H54 (cell line): ENCODE data around the gene PSMD11.

Source experiments
- DNase-seq: peaks from one replicate; pipeline ENCODE4 v3.0.0; 2011; ENCODE audit warnings: low spot score, mixed read lengths; ENCODE audit not compliant: insufficient read length
- FAIRE-seq: peaks from 3 replicates; lab custom pipeline; 2011; peaks lifted over from hg19 to GRCh38; lab: Jason Lieb, UNC
- POLR2A ChIP-seq: IDR thresholded peaks from 2 replicates; pipeline ENCODE4 v1.6.1; 2011; ENCODE audit warnings: low read depth, mild to moderate bottlenecking, low read length

Gene PSMD11

DNA sequence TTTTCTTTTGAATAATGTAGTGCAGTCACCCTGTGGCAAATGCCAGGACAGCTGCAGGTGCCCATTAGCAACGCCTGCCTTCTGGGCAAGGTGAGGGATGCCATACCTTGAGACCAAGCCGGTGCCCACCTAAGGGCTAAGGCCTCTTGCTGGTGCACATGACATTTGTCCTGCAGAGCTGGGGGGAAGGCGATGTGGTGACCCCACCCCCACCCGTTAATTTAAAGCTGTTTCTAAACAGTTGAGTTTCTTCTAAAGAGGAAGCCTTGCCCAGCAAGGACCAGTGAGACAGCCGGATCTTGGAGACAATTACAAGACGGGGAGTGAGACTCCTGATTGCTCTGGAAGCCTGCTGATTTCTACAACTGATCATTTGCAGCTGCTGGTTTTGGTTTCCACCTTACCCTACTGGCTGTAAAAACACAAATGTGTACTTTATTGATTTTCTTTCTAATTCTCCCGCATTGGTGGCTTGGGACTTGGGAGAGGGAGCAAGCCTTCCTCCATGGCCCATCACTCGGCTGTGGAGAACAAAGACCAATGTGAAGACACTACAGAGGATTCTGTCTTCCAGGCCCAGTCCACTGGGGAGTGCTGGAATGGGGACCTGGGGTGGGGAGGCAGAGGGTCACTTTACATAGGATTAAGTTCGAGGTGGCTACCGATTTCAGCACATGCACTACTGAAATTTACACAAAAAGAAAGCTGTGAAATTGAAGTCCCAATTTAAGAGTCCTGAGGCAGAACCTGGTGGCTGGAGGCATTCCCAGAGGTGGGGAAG is 45.2 kb downstream of the PSMD11 start:
- no peak for DNase-seq
- no peak for TF ChIP-seq POLR2A
- no peak for FAIRE-seq

DNA sequence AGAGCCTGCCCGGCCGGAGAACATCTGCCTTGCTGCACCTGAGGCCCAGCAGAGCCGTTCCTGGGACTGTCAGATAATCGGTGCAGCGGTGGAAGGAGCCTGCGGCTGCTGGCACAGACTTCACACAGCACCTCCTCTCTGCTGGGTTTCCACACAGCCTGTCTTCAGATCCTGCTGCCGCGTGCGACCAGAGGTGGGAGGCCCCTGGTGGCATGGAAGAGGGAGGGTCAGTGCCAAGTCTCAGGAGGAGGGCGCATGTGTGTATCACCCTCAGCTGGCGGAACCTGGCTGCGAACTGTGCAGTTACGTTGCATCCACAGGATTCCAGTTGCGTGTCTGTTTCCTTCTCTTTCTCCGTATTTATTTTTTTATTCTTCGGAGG is 45.8 kb downstream of the PSMD11 start:
- DNase-seq (no peak), FAIRE-seq (no peak)
- TF ChIP-seq POLR2A = no peak

DNA sequence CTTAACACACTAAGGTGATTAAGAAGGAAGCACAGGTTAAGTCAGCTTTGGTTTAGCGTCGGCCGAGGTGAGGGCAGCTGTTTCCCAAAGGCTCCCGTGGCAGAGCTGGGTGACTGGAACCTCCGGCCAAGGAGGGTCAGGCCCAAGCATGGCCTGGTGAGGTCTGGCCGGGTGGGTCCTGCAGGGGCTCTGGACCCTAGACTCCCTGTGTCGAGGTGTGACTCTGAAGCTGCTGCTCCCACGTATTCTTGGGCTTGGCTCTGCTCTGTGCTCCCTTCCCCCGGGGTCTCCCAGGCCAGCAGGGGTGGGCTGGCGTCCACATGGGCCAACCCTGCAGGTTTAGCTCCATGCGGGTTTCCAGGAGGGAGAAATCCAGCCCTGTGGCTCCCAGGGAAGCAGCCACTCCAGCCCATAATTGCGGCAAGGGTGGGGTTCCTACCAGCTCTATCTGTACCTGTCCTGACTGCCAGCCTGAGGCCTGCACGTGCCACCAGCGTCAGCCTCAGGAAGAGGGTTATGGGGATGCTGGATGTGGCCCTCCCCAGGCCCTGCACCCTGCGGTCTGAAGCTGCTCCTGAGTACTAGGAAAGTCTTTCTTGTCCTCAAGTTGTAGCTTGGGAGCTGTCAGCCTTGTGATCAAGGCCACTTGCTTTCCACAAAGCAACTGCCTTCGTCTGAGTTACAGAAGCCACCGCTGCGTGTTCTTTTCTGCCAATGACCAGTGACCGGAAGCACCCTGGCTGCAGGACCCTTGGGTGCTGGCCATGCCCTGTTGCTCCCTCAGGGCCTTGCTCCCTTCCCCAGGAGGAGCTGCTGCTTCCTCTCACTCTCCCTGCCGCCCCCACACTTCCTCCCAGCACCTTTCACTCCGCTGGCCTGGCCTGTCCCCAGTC is 47.3 kb downstream of the PSMD11 start:
- FAIRE-seq = no peak
- no peak for DNase-seq
- TF ChIP-seq POLR2A = no peak

DNA sequence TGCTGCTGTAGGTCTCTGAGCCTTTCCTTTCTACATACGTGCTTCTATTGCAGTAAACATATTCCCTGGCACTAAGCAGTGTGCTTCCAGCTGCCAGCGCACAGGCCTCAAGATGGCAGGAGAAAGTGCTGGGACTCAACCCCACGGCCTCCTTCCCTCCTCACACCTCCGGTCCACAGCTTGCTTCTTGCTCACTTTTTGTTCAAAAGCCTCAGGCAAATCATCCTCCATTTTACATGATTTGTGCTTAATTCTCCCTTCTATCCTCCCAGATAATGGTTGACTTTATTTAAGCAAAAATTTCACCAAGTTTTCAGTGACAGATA is 47.9 kb downstream of the PSMD11 start:
- FAIRE-seq (no peak), DNase-seq (no peak)
- no peak for TF ChIP-seq POLR2A

DNA sequence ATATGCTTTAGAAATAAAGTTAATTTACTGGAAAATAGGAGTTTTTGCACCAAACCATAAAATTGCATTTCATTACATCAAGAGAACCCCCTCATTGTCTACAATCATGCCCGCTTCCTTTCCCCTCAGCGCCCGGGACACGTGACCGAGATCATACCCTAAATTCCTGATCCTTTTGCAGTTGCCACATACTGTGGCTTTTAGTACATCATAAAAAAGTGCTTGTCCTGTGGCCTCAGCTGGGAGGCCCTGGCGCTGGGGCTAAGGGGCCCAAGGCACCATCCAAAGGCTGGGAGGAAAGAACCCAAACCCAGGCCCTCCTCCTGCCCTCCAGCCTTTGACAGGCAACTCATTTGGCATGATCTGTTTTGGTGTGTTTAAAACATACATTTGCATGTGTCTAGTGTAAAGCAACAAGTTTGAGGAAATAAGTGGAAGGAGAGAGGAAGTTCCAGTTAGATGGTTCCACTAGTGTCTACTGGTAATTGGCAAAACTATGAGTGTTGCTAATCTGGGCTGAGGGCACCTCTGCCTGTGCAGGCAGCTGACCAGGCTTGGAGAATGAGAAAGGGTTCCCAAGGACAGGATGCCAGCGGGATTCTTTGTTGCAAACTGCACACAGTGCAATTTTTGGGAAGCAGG is 48.5 kb downstream of the PSMD11 start:
- FAIRE-seq (no peak), DNase-seq (no peak)
- TF ChIP-seq POLR2A = no peak

DNA sequence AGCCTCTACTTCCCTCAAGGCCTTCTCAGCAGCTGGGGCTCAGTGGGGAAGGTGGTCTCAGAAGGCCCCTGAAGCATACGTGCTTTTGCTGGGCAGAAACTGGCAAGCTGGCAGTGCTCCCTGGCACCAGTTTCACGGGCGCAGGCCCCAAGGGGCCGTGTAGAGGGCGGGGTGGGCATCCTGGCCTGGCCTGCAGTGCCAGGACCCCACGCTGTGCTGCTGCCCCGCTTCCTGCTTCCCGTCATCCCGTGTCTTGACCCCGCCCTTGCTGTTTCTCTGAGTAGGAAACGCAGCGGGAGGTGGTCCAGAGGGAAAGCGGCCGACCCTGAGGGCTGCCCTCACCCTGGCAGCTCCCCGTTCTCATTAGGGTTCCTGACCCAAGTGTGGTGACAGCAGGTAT is 49.3 kb downstream of the PSMD11 start:
- FAIRE-seq (no peak), DNase-seq (no peak)
- no peak for TF ChIP-seq POLR2A

DNA sequence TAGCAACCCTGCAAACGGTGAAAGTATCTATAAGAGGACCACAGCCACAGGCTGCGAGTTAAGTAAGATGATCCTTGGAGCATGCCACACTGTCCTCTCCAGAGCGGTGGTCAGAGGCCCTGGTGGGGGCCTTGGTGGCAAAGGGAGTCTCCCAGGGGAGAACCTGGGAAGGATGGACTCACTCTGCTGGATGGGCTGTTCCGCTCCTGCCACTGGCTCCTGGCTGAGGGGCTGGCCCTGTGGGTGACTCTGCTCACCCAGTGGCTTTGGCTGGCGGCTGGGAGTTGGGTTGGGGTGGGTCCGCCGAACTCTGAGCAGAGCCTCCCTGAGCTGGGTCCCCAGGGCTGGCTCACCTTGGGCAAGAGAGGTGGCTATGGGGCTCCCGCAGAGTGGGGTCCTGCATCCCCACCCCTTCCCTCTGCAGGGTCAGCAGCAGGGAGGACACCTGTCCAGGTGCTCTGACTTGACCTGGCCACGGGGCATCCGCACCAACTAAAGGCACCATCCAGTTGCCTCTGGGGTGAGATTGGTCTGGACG is 49.7 kb downstream of the PSMD11 start:
- DNase-seq (no peak), FAIRE-seq (no peak)
- no peak for TF ChIP-seq POLR2A

DNA sequence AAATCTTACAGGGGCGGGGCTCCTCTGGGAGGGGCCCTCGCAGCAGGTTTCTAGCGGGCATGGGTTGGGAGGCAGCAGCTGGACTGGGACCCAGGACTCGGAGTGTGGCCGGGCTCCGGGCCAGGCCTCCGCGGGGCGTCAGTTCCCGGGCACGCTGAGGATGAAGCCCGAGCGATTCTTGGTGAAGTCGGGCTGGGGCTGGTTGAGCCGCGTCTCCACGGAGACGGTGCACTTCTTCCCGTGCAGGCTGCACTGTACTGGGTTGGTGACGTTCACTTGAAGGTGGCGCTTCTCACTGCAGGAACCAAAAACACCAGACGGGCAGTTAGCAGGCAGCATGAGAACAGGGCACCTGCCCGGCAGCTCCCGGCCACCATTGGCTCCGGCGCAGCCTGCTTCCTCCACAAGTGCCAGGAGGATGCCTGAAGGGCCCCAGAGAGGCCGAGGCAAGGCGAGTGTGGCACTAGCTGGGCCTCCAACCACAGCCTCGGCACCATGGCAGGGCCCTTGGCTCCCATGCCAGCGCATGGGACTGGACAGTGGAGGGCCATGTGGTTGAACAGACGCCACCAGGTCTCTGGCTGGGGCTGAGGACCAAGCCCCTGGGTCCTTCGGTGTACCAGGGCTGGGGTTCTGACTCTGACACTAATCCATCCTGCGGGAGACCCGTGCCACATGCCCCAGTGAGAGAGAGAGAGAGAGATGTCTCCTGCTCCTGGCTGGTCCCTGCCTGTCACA is 50.5 kb downstream of the PSMD11 start:
- peak; percentile 71 for DNase-seq
- FAIRE-seq = no peak

DNA sequence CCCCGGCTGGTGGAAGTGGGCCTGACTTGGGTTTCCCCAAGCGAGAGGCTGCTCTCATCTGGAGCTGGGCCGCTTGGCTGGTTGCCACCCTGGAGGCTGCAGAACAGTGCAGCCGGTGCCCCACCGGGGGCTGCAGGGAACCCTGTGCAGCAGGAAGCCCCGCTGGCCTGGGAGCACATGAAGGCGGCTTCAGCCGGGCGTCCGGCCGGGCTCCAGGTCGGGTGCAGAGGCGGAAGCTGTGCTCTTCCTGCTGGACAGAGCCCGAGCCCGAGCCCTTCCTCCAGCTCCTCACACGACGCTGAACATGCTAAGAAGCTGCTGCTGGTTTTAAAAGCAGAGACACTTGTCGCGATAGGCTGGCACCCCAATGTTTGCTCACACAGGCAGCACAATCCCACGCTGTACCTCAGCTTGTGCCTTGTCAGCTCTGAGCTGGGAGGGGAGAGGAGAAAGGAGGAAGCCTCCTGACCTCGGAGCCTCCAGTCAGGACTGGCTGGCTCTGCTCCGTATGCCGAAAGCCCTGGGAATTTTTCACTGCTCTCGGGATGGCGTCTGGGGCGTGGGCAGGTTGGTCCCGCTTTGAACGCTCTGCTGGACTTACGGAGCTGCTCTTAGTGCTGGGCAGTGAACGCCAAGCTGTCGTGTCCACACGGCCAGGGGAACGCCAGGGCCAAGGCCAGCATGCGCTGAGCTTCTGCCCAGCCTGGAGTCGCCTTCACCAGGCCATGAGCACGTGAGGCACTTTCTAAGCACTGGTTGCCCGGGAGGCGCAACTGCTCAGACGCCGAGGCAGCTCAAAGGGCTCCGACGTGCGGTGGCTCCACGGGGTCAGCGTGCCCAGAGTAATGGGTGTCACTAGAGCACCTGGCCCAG is 51.3 kb downstream of the PSMD11 start:
- DNase-seq = no peak
- FAIRE-seq = no peak
- no peak for TF ChIP-seq POLR2A

More for the DNA sequence above, 50.5 kb downstream of the PSMD11 start:
- TF ChIP-seq POLR2A = no peak

DNA sequence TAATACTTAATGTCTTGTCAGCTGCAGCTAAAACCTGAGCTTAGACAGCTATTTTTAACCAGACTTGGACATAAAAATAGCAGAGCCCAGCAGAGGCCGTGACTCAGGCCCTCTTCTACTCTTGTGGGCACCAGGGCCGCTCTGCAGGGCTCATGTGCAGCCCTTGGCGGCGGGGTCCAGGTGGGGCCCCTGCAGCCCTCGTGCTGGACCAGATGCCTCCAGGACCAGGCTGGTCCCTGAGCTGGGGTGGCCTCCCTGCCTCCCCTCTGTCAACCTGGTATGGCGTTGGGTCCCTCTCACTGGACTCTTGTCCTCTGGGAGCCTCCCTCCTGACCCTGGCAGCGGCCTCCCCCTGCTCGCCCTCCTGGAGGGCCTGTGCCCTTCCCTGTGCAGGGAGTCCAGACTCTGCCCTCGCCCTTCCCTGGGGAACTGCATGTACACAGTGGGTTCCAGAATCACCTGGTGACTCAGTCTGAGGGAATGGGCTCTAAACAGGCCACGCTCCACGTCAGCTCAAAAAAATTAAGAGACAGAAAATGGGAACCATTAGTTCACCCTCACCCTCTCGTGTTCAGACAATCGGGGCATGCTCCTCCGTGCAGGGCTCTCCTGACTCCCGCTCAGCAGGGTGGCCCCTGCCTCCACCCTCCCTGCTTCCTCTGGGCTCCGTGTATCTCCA is 52.2 kb downstream of the PSMD11 start:
- no peak for FAIRE-seq

DNA sequence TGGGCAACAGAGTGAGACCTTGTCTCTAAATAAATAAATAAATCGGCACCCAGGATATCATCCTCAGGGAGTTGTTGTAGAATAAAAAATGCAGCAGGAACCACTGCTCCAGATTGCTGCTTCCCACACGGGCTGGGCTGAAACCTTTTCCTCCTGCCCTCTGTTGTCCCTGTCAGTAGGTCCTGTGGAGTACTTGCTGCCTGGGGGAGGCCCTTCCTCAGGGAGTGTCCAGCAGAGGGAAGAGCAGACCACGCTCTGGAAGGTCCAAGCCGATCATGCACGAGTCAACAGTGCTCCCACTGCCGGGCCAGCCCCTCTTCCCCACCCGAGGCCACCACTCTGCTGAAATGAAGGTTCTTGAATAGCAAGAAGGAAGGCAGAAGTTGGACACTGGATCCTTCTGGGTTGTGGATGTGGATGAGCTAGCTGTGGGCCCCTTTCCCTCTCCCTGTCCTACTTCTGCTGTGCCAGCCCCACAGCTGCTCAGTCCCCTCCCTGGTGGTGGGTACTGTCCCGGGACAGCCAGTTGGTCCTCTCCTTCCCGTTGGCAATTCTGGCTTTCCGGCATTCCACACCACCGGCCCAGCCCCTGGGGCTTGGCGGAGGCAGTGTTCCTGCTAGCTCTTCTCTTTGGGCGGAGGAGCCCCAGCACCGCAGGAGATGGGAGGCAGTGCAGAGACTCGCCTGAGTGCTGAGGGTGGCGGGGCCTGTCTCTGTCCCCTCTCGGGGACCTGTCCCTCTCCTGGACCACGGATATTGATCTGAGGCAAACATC is 53.3 kb downstream of the PSMD11 start:
- FAIRE-seq (no peak), DNase-seq (no peak)
- no peak for TF ChIP-seq POLR2A

More for the DNA sequence above, 52.2 kb downstream of the PSMD11 start:
- DNase-seq = peak; percentile 84
- peak; percentile 20; the same call in 1 of the 2 replicates for TF ChIP-seq POLR2A
